GM12878 (cell line): Measurements from ENCODE around the gene IGF2R.

Experiments
- CTCF ChIP-seq, 3 experiments: IDR thresholded peaks in 2 of 3; conservative IDR thresholded peaks in 1 of 3; 2 replicates each; pipeline ENCODE4 v1.5.1; 2011; ENCODE audit warnings: low read depth in 3 of 3, low read length in 3 of 3, mild to moderate bottlenecking in 3 of 3, control low read depth in 2 of 3, moderate library complexity in 2 of 3, inconsistent platforms in 1 of 3, mixed read lengths in 1 of 3; ENCODE audit not compliant: control insufficient read depth in 2 of 3, insufficient read depth in 1 of 3; ENCODE audit errors: extremely low read depth in 1 of 3
- NKRF ChIP-seq: fragments of 450-650 bp; conservative IDR thresholded peaks from 2 replicates; pipeline ENCODE4 v1.6.1; 2017; ENCODE audit warnings: mild to moderate bottlenecking, moderate library complexity
- NR2C2 ChIP-seq: IDR thresholded peaks from 2 replicates; pipeline ENCODE4 v1.6.1; 2011; ENCODE audit warnings: borderline replicate concordance, low read depth; ENCODE audit not compliant: control insufficient read depth, insufficient read length
- POLR2A ChIP-seq: IDR thresholded peaks from 2 replicates; pipeline ENCODE4 v1.6.1; 2011; ENCODE audit warnings: low read depth, mild to moderate bottlenecking, low read length
- SREBF2 ChIP-seq: IDR thresholded peaks from 2 replicates; pipeline ENCODE4 v1.6.1; 2012; ENCODE audit warnings: mild to moderate bottlenecking, low read length
- TBL1XR1 ChIP-seq: IDR thresholded peaks from 2 replicates; pipeline ENCODE4 v1.6.1; 2012; ENCODE audit warnings: low read depth, low read length, improper control_type of control experiment

- TF ChIP-seq POLR2A (no peak), TBL1XR1 (no peak), NKRF (no peak), NR2C2 (no peak), CTCF (IDR thresholded peaks at IDR 0.05 in 2 of 3, conservative IDR thresholded peaks at IDR 0.05 in 1 of 3; ENCODE audit: control insufficient read depth in 2 of 3, extremely low read depth in 1 of 3, insufficient read depth in 1 of 3, low read depth in 3 of 3, low read length in 3 of 3) (no peak), SREBF2 (no peak)
Observed at GRCh38 chr6:160134779-160135547, 166.1 kb downstream of the IGF2R start.
